Measurements from ENCODE around the gene TFDP1.

The TFDP1 gene

GRCh38 chr13:113671066-113672001 is 86.8 kb downstream of the TFDP1 start:
- DNase-seq (ENCODE audit: extremely low spot score, insufficient read length, low read depth) (no peak), FAIRE-seq (no peak)

- FAIRE-seq, result no peak
- DNase-seq (ENCODE audit: extremely low spot score, insufficient read length, low read depth), result no peak
These were observed 87.6 kb downstream of the TFDP1 start for GRCh38 chr13:113672002-113672651.

Data from GM18507 (cell line).